ENCODE data around the gene DDA1.
"Not testable (repeated sequence)": the region's sequence is repeated elsewhere in the genome, so short reads cannot be mapped to it uniquely, and the experiment has no call there.

DDA1 gene

GRCh38 chr19:17268754-17269153, 40.6 kb upstream of the DDA1 start:
- Histone ChIP-seq H3K4me1 (ENCODE audit: control insufficient read depth, insufficient read depth, low read length) (0 out of 2 replicates have a peak, but pooled peaks cover 2% of the 10 kb centered on the region), H3K27ac (ENCODE audit: low read length) (no peak overlapping the region), H3K36me3 (ENCODE audit: control insufficient read depth, insufficient read depth, low read length) (peaks cover 11% of the 10 kb centered on the region), H3K27me3 (ENCODE audit: control insufficient read depth, insufficient read depth, low read length) (no peaks in the 10 kb centered on the region), H3K4me3 (ENCODE audit: low read length) (no peak overlapping the region), H3K9me3 (ENCODE audit: control insufficient read depth, insufficient read depth, low read length) (no peaks in the 10 kb centered on the region)
- DNase-seq (ENCODE audit: low read depth, low spot score): no peak
- WGBS (ENCODE audit: insufficient coverage, insufficient read length): no CpG with 5 or more reads among the region's 13 CpGs

GRCh38 chr19:17274892-17275291, 34.5 kb upstream of the DDA1 start:
- not testable (repeated sequence) for H3K9me3 ChIP-seq (ENCODE audit: control insufficient read depth, insufficient read depth, low read length); H3K4me1 ChIP-seq (ENCODE audit: control insufficient read depth, insufficient read depth, low read length); H3K4me3 ChIP-seq (ENCODE audit: low read length); DNase-seq (ENCODE audit: low read depth, low spot score); H3K27ac ChIP-seq (ENCODE audit: low read length); H3K27me3 ChIP-seq (ENCODE audit: control insufficient read depth, insufficient read depth, low read length)
- no CpG with 5 or more reads among the region's 3 CpGs for WGBS (ENCODE audit: insufficient coverage, insufficient read length)
- H3K36me3 ChIP-seq (ENCODE audit: control insufficient read depth, insufficient read depth, low read length): peaks cover 33% of the 10 kb centered on the region

- Histone ChIP-seq H3K9me3 (ENCODE audit: control insufficient read depth, insufficient read depth, low read length) (no peaks in the 10 kb centered on the region), H3K27me3 (ENCODE audit: control insufficient read depth, insufficient read depth, low read length) (no peaks in the 10 kb centered on the region), H3K36me3 (ENCODE audit: control insufficient read depth, insufficient read depth, low read length) (peaks cover 33% of the 10 kb centered on the region), H3K4me3 (ENCODE audit: low read length) (no peak overlapping the region), H3K4me1 (ENCODE audit: control insufficient read depth, insufficient read depth, low read length) (no peaks in the 10 kb centered on the region), H3K27ac (ENCODE audit: low read length) (no peak overlapping the region)
- DNase-seq (ENCODE audit: low read depth, low spot score): no peak
- no CpG with 5 or more reads among the region's 19 CpGs for WGBS (ENCODE audit: insufficient coverage, insufficient read length)
Observed at GRCh38 chr19:17275441-17276175, 33.8 kb upstream of the DDA1 start.

- Histone ChIP-seq H3K27me3 (ENCODE audit: control insufficient read depth, insufficient read depth, low read length) (no peaks in the 10 kb centered on the region), H3K4me1 (ENCODE audit: control insufficient read depth, insufficient read depth, low read length) (no peaks in the 10 kb centered on the region; the same call in 1 of the 2 replicates), H3K27ac (ENCODE audit: low read length) (no peak overlapping the region), H3K4me3 (ENCODE audit: low read length) (no peak overlapping the region), H3K9me3 (ENCODE audit: control insufficient read depth, insufficient read depth, low read length) (no peaks in the 10 kb centered on the region), H3K36me3 (ENCODE audit: control insufficient read depth, insufficient read depth, low read length) (peaks cover 19% of the 10 kb centered on the region)
- DNase-seq (ENCODE audit: low read depth, low spot score): no peak
- no CpG with 5 or more reads among the region's 3 CpGs for WGBS (ENCODE audit: insufficient coverage, insufficient read length)
Observed at GRCh38 chr19:17279436-17279835, 29.9 kb upstream of the DDA1 start.

- no peak for DNase-seq (ENCODE audit: low read depth, low spot score)
- Histone ChIP-seq H3K4me3 (ENCODE audit: low read length) (no peak within 1 kb of the TSS), H3K27ac (ENCODE audit: low read length) (no peak within 1 kb of the TSS), H3K9me3 (ENCODE audit: control insufficient read depth, insufficient read depth, low read length) (no peaks in the 10 kb centered on the region), H3K27me3 (ENCODE audit: control insufficient read depth, insufficient read depth, low read length) (no peaks in the 10 kb centered on the region), H3K4me1 (ENCODE audit: control insufficient read depth, insufficient read depth, low read length) (no peaks in the 10 kb centered on the region; the same call in 1 of the 2 replicates), H3K36me3 (ENCODE audit: control insufficient read depth, insufficient read depth, low read length) (peaks cover 13% of the 10 kb centered on the region)
- no CpG with 5 or more reads among the region's 75 CpGs for WGBS (ENCODE audit: insufficient coverage, insufficient read length)
Observed at GRCh38 chr19:17281391-17282304, 27.7 kb upstream of the DDA1 start, which contains the start of gene ANKLE1. Gene ANKLE1, plus strand, starts transcription at chr19:17281901. Its CDS starts 20 bp downstream, at chr19:17281921.

GRCh38 chr19:17282488-17283125, 26.8 kb upstream of the DDA1 start:
- no peaks in the 10 kb centered on the region; the same call in 1 of the 2 replicates for H3K4me1 ChIP-seq (ENCODE audit: control insufficient read depth, insufficient read depth, low read length)
- no peak overlapping the region for H3K27ac ChIP-seq (ENCODE audit: low read length)
- no CpG with 5 or more reads among the region's 45 CpGs for WGBS (ENCODE audit: insufficient coverage, insufficient read length)
- no peaks in the 10 kb centered on the region for H3K27me3 ChIP-seq (ENCODE audit: control insufficient read depth, insufficient read depth, low read length)
- peaks cover 7% of the 10 kb centered on the region for H3K36me3 ChIP-seq (ENCODE audit: control insufficient read depth, insufficient read depth, low read length)
- no peaks in the 10 kb centered on the region for H3K9me3 ChIP-seq (ENCODE audit: control insufficient read depth, insufficient read depth, low read length)
- no peak for DNase-seq (ENCODE audit: low read depth, low spot score)
- H3K4me3 ChIP-seq (ENCODE audit: low read length): no peak overlapping the region

- Histone ChIP-seq H3K4me1 (ENCODE audit: control insufficient read depth, insufficient read depth, low read length) (no peaks in the 10 kb centered on the region; the same call in 1 of the 2 replicates), H3K27ac (ENCODE audit: low read length) (no peak overlapping the region), H3K9me3 (ENCODE audit: control insufficient read depth, insufficient read depth, low read length) (no peaks in the 10 kb centered on the region), H3K4me3 (ENCODE audit: low read length) (no peak overlapping the region), H3K27me3 (ENCODE audit: control insufficient read depth, insufficient read depth, low read length) (no peaks in the 10 kb centered on the region), H3K36me3 (ENCODE audit: control insufficient read depth, insufficient read depth, low read length) (peaks cover 7% of the 10 kb centered on the region)
- no peak for DNase-seq (ENCODE audit: low read depth, low spot score)
- no CpG with 5 or more reads among the region's 7 CpGs for WGBS (ENCODE audit: insufficient coverage, insufficient read length)
Observed at GRCh38 chr19:17283504-17283996, 25.8 kb upstream of the DDA1 start.

- H3K4me3 ChIP-seq (ENCODE audit: low read length): no peak overlapping the region
- no peaks in the 10 kb centered on the region; the same call in 1 of the 2 replicates for H3K4me1 ChIP-seq (ENCODE audit: control insufficient read depth, insufficient read depth, low read length)
- H3K27me3 ChIP-seq (ENCODE audit: control insufficient read depth, insufficient read depth, low read length): no peaks in the 10 kb centered on the region
- no peak for DNase-seq (ENCODE audit: low read depth, low spot score)
- peaks cover 3% of the 10 kb centered on the region; the same call in 1 of the 2 replicates for H3K36me3 ChIP-seq (ENCODE audit: control insufficient read depth, insufficient read depth, low read length)
- WGBS (ENCODE audit: insufficient coverage, insufficient read length): no CpG with 5 or more reads among the region's 18 CpGs
- no peaks in the 10 kb centered on the region for H3K9me3 ChIP-seq (ENCODE audit: control insufficient read depth, insufficient read depth, low read length)
- H3K27ac ChIP-seq (ENCODE audit: low read length): no peak overlapping the region
Observed at GRCh38 chr19:17285415-17286135, 23.8 kb upstream of the DDA1 start.

GRCh38 chr19:17286263-17286662, 23.1 kb upstream of the DDA1 start:
- H3K4me3 ChIP-seq (ENCODE audit: low read length): no peak overlapping the region
- no peak overlapping the region for H3K27ac ChIP-seq (ENCODE audit: low read length)
- DNase-seq (ENCODE audit: low read depth, low spot score): no peak
- no peaks in the 10 kb centered on the region; the same call in 1 of the 2 replicates for H3K4me1 ChIP-seq (ENCODE audit: control insufficient read depth, insufficient read depth, low read length)
- WGBS (ENCODE audit: insufficient coverage, insufficient read length): no CpG with 5 or more reads among the region's 11 CpGs
- H3K9me3 ChIP-seq (ENCODE audit: control insufficient read depth, insufficient read depth, low read length): no peaks in the 10 kb centered on the region
- no peaks in the 10 kb centered on the region for H3K27me3 ChIP-seq (ENCODE audit: control insufficient read depth, insufficient read depth, low read length)
- peaks cover 3% of the 10 kb centered on the region; the same call in 1 of the 2 replicates for H3K36me3 ChIP-seq (ENCODE audit: control insufficient read depth, insufficient read depth, low read length)
